WI38 (cell line): Measurements from ENCODE around the gene RAB32.

ENCODE experiments used
- H3K4me3 ChIP-seq: 2 replicates; pipeline ENCODE4 v1.5.1; 2011; ENCODE audit warnings: low read depth, mild to moderate bottlenecking, control low read depth, low read length
- TF ChIP-seq, protein P1 (sequence below): IDR thresholded peaks from 2 replicates; pipeline ENCODE4 v1.5.1; 2012; ENCODE audit warnings: low read depth, mild to moderate bottlenecking, control low read depth, low read length

RAB32 gene

DNA sequence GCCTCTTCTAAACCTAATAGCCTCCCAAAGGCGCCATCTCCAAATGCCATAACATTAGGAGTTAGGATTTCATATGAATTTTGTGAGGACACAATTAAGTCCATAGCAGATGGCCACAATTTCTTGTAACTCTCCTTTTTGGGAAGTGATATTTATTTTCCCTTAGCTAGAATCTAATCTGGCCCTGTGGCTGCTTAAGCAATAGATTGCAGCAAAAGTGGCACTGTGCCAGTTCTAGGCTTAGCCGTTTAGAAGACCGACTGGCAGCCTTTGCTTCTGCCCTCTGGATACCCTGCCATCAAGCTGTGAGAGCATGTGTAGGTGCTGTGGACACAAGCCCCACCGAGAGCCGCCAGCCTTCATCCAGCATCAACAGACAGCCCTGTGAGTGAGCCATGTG, 39.2 kb downstream of the RAB32 start:
- TF ChIP-seq, protein P1, sequence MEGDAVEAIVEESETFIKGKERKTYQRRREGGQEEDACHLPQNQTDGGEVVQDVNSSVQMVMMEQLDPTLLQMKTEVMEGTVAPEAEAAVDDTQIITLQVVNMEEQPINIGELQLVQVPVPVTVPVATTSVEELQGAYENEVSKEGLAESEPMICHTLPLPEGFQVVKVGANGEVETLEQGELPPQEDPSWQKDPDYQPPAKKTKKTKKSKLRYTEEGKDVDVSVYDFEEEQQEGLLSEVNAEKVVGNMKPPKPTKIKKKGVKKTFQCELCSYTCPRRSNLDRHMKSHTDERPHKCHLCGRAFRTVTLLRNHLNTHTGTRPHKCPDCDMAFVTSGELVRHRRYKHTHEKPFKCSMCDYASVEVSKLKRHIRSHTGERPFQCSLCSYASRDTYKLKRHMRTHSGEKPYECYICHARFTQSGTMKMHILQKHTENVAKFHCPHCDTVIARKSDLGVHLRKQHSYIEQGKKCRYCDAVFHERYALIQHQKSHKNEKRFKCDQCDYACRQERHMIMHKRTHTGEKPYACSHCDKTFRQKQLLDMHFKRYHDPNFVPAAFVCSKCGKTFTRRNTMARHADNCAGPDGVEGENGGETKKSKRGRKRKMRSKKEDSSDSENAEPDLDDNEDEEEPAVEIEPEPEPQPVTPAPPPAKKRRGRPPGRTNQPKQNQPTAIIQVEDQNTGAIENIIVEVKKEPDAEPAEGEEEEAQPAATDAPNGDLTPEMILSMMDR, result no peak
- H3K4me3 ChIP-seq, result no peak overlapping the region

DNA sequence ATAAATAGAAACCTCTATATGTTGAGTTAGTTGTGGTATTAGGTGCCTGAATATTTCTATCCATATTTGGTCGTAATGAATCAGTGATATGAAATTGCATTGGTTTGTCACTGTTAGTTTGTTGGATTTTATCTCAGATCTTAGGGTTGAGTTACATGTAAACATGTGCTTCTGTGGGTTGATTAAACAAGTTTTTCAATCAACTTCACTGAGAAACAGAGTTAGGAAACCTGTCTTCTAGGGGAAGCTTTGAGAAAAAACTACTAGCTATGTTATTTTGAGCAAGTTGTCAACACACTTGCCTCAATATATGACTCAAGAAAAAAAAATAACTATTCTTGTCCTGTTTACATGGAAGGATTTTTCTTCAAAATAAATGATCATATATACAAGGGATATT, 40.3 kb downstream of the RAB32 start:
- H3K4me3 ChIP-seq, result no peak overlapping the region
- TF ChIP-seq, protein P1, result no peak

DNA sequence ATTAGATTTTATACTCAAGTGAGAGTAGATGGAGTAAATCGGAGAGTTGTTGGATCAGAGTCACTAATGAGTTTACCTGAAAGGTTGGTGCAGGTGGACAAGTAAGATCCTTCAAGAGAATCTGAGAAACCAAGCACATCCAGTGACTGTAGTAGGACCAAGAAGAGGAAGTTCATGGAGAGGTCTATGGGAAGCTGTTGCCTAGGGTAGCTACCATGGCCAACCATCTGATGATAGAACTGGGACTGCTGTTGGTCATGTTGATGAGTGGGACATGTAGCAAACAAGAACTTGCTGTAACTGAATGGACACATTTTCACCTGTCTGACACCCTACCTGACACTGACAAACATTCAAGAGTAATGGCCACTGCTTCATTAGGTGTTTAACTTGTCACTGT, 43.8 kb downstream of the RAB32 start:
- no peak overlapping the region for H3K4me3 ChIP-seq
- TF ChIP-seq, protein P1, result no peak

DNA sequence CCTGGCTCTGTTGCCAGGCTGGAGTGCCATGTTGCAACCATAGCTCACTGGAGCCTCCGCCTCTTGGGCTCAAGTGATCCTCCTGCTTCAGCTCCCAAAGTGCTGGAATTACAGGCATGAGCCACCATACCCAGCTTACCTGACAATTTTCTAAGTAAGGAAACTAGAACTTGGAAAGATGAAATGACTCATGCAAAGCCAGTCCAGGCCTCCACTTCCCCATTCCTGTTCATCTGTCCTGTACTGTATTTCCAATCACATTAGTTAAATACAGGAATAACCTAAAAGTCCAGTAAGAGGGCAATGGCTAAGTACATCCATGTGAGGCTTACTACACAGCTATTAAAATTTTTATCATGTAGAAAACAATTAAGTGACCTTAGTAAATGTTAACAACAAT, 46.9 kb downstream of the RAB32 start:
- H3K4me3 ChIP-seq, result no peak overlapping the region

DNA sequence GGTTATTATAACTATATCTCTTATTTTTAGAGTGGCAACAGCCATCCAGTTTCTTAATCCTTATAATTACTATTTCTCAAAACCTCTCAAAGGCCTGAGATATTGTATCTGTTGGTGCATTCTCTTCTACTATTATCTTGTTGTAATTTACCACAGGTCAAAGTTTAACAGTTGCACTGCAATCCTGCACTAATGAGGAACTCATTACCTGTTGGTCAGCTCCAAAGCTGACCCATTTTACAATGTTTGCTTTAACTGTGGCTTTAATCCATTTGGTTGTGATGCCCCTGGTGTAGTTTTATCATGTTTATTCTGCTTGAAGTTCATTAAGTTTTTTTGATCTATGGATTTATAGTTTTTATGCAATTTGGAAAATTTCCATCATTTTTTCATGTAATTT, 48.8 kb downstream of the RAB32 start:
- no peak overlapping the region for H3K4me3 ChIP-seq
- TF ChIP-seq, protein P1, result no peak

More for the DNA sequence above, 46.9 kb downstream of the RAB32 start:
- TF ChIP-seq, protein P1, result no peak

DNA sequence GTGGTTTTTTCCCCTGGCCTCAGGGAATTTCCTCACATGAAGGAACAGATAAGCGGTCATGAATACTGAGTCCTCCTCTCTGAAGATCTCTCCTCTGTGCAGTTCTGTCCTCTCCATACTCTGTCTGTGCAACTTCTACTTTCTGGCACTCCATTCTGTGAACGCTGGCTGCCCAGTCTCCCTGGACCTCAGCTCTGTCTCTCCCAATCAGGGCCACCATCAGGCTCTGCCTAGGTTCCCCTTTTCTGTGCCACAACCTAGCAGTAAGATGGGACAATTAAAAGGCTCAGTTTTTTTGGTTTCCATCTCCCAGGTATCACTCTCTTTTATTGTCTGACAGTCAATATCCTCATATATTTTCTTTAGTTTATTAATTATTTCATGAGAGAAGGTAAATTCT, 50.4 kb downstream of the RAB32 start:
- TF ChIP-seq, protein P1, result no peak
- no peak overlapping the region for H3K4me3 ChIP-seq

DNA sequence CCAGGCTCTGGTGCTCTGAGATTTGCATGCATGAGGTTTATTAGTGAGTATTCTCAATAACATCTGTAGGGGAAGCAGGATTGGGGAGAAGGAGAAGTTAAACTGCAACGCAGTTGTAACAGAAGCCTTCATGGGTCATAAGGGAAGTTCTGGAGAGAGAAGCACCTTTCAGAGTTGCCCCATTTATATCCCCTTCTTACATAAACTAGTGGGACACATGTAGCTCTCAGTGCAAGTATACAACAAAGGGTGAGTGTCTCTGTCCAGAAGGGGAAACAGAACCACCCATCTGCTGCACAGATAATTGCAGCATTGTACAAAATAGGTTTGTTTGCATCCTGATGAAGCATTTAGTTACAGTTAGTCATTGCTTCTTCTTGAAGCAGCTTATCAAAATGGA, 50.9 kb downstream of the RAB32 start:
- H3K4me3 ChIP-seq, result no peak overlapping the region
- TF ChIP-seq, protein P1, result no peak
